Mesenchymal stem cell (in vitro differentiated cells and primary cell): ENCODE measurements around the gene NFIL3.
"Not testable (repeated sequence)": the region's sequence is repeated elsewhere in the genome, so short reads cannot be mapped to it uniquely, and the experiment has no call there.

Experiments
- DNase-seq: peaks from one replicate; pipeline ENCODE4 v3.0.0-alpha.2; 2013
- H2AFZ ChIP-seq: one replicate; pipeline ENCODE4 v1.6.1; 2013; ENCODE audit warnings: low read depth, mild to moderate bottlenecking, control low read depth, inconsistent platforms, low read length, moderate library complexity
- H2AK5ac ChIP-seq: 2 replicates; pipeline ENCODE4 v1.6.1; 2013; ENCODE audit warnings: low read length, moderate library complexity, mild to moderate bottlenecking, inconsistent platforms; ENCODE audit not compliant: severe bottlenecking
- H2BK120ac ChIP-seq: one replicate; pipeline ENCODE4 v1.6.1; 2013; ENCODE audit warnings: low read depth, mild to moderate bottlenecking, inconsistent platforms, low read length, moderate library complexity
- H2BK12ac ChIP-seq, 2 experiments: one replicate each; pipeline ENCODE4 v1.6.1; 2013; ENCODE audit warnings: inconsistent platforms in 2 of 2, low read length in 2 of 2, mild to moderate bottlenecking in 2 of 2, moderate library complexity in 2 of 2, control low read depth in 1 of 2
- H2BK15ac ChIP-seq: one replicate; pipeline ENCODE4 v1.6.1; 2013; ENCODE audit warnings: mild to moderate bottlenecking, low read depth, inconsistent platforms; ENCODE audit not compliant: poor library complexity, severe bottlenecking
- H2BK5ac ChIP-seq: 2 replicates; pipeline ENCODE4 v1.6.1; 2013; ENCODE audit warnings: low read depth, mild to moderate bottlenecking, low read length, control low read depth, inconsistent platforms; ENCODE audit not compliant: poor library complexity, severe bottlenecking
- H3K14ac ChIP-seq, 2 experiments: one replicate each; pipeline ENCODE4 v1.6.1; 2013; ENCODE audit warnings: inconsistent platforms in 2 of 2, low read length in 2 of 2, control low read depth in 1 of 2, mild to moderate bottlenecking in 1 of 2, moderate library complexity in 1 of 2
- H3K18ac ChIP-seq, 2 experiments: one replicate each; pipeline ENCODE4 v1.6.1; 2013; ENCODE audit warnings: inconsistent platforms in 2 of 2, low read length in 2 of 2, control low read depth in 1 of 2, low read depth in 1 of 2, mild to moderate bottlenecking in 1 of 2
- H3K23ac ChIP-seq, 2 experiments: one replicate each; pipeline ENCODE4 v1.6.1; 2013; ENCODE audit warnings: inconsistent platforms in 2 of 2, low read length in 2 of 2, mild to moderate bottlenecking in 2 of 2, moderate library complexity in 2 of 2, control low read depth in 1 of 2
- H3K27ac ChIP-seq: 2 replicates; pipeline ENCODE4 v1.5.1; 2013; ENCODE audit warnings: mild to moderate bottlenecking, moderate library complexity, low read length, control low read depth, inconsistent platforms; ENCODE audit not compliant: poor library complexity, severe bottlenecking
- H3K27me3 ChIP-seq, 2 experiments: 2 replicates each; pipeline versions ENCODE4 v1.6.1 to v1.7.0; 2013; ENCODE audit warnings: low read length in 2 of 2, mild to moderate bottlenecking in 2 of 2, moderate library complexity in 2 of 2, control low read depth in 1 of 2, inconsistent platforms in 1 of 2; ENCODE audit not compliant: control insufficient read depth in 1 of 2, insufficient read depth in 1 of 2
- H3K36me3 ChIP-seq, 2 experiments: 2 replicates each; pipeline versions ENCODE4 v1.6.1 to v1.7.0; 2013; ENCODE audit warnings: low read length in 2 of 2, control low read depth in 1 of 2, inconsistent platforms in 1 of 2, low read depth in 1 of 2, mild to moderate bottlenecking in 1 of 2; ENCODE audit not compliant: insufficient read depth in 2 of 2, control insufficient read depth in 1 of 2
- H3K4ac ChIP-seq, 2 experiments: one replicate each; pipeline ENCODE4 v1.6.1; 2013; ENCODE audit warnings: inconsistent platforms in 2 of 2, low read length in 2 of 2, mild to moderate bottlenecking in 2 of 2, moderate library complexity in 2 of 2, control low read depth in 1 of 2, low read depth in 1 of 2
- H3K4me1 ChIP-seq: 2 replicates; pipeline ENCODE4 v1.6.1; 2013; ENCODE audit warnings: low read depth, low read length, control low read depth; ENCODE audit not compliant: control insufficient read depth, insufficient read depth
- H3K4me2 ChIP-seq: 2 replicates; pipeline ENCODE4 v1.6.1; 2013; ENCODE audit warnings: low read length, mild to moderate bottlenecking, inconsistent platforms; ENCODE audit not compliant: poor library complexity, severe bottlenecking
- H3K4me3 ChIP-seq, 2 experiments: 2 replicates each; pipeline versions ENCODE4 v1.5.1 to v1.7.0; 2013; ENCODE audit warnings: low read length in 2 of 2, mild to moderate bottlenecking in 2 of 2, control low read depth in 1 of 2, low read depth in 1 of 2; ENCODE audit not compliant: insufficient read depth in 1 of 2
- H3K79me1 ChIP-seq: replicated peaks from 2 replicates; pipeline ENCODE4 v1.6.1; 2013; ENCODE audit warnings: mild to moderate bottlenecking, control low read depth, low read length, inconsistent platforms; ENCODE audit not compliant: poor library complexity, severe bottlenecking
- H3K9ac ChIP-seq: 2 replicates; pipeline ENCODE4 v1.7.0; 2013; ENCODE audit warnings: mild to moderate bottlenecking, low read length, moderate library complexity
- H3K9me3 ChIP-seq: 2 replicates; pipeline ENCODE4 v1.7.0; 2013; ENCODE audit warnings: mild to moderate bottlenecking, low read length; ENCODE audit not compliant: control insufficient read depth
- H4K8ac ChIP-seq: one replicate; pipeline ENCODE4 v1.6.1; 2013; ENCODE audit warnings: inconsistent platforms, mild to moderate bottlenecking, low read length, moderate library complexity
- H4K91ac ChIP-seq: one replicate; pipeline ENCODE4 v1.6.1; 2013; ENCODE audit warnings: mild to moderate bottlenecking, low read length, inconsistent platforms
- WGBS: methylation state at CpG from one replicate; pipeline ENCODE4 v1.1.7; 2013; ENCODE audit warnings: mixed read lengths; 5-methylcytosine and 5-hydroxymethylcytosine counted together

The NFIL3 gene

DNA sequence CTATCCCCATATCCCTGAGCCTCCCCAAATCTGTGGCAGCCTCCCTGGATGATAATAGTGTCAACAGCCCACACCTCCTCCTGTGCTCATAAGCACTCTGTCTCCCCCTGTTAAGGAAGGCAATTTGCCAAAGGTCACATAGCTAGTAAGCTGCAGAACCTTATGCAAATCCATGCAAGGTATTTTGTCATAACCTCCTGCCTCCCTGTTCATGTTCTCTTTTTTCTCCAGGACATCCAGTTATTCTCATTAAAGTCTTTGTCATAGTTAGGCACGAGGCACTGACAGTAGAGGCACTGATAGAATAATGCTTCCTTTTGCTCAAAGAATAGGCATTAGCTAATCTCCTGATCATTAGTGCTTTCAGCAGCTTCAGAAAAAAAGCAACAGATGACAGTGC is 51.7 kb downstream of the NFIL3 start:
- Histone ChIP-seq H3K27me3 (no peaks in the 10 kb centered on the region), H2BK15ac (no peak overlapping the region), H3K79me1 (no peaks in the 10 kb centered on the region), H3K9me3 (no peaks in the 10 kb centered on the region), H2AK5ac (no peak overlapping the region), H3K4me1 (no peaks in the 10 kb centered on the region), H4K91ac (no peak overlapping the region), H3K9ac (no peak overlapping the region), H3K23ac (no peak overlapping the region), H2BK5ac (no peak overlapping the region), H3K4me2 (no peak overlapping the region), H3K27ac (no peak overlapping the region), H3K14ac (no peak overlapping the region), H3K36me3 (no peaks in the 10 kb centered on the region), H2BK120ac (no peak overlapping the region), H4K8ac (no peak overlapping the region), H3K4me3 (no peak overlapping the region), H2BK12ac (no peak overlapping the region), H3K18ac (no peak overlapping the region), H2AFZ (no peak overlapping the region), H3K4ac (no peak overlapping the region)
- no peak for DNase-seq
- 100% methylated on average over 1 of the region's 1 CpG for WGBS

DNA sequence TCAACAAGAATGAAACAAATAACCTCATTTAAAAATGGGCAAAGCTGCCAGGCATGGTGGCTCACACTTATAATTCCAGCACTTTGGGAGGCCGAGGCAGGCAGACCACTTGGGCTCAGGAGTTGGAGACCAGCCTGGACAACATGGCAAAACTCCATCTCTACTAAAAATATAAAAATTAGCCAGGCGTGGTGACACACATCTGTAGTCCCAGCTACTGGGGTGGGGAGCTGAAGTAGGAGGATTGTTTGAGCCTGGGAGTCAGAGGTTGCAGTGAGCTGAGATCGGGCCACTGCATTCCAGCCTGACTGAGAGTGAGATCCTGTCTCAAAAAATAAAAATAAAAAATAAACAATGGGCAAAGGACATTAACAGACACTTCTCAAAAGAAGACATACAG is 53.6 kb downstream of the NFIL3 start:
- H4K8ac ChIP-seq, H3K4me2 ChIP-seq, H2AK5ac ChIP-seq, H3K27ac ChIP-seq, H3K9ac ChIP-seq, H3K9me3 ChIP-seq, H3K23ac ChIP-seq, H2BK15ac ChIP-seq, H2BK5ac ChIP-seq, H3K4me3 ChIP-seq, H3K18ac ChIP-seq, H3K14ac ChIP-seq, H4K91ac ChIP-seq, H3K4ac ChIP-seq, H2BK12ac ChIP-seq, H3K4me1 ChIP-seq, H2BK120ac ChIP-seq, H3K27me3 ChIP-seq, H3K79me1 ChIP-seq, DNase-seq, H3K36me3 ChIP-seq, H2AFZ ChIP-seq: not testable (repeated sequence)
- 95% methylated on average over 2 of the region's 3 CpGs for WGBS

DNA sequence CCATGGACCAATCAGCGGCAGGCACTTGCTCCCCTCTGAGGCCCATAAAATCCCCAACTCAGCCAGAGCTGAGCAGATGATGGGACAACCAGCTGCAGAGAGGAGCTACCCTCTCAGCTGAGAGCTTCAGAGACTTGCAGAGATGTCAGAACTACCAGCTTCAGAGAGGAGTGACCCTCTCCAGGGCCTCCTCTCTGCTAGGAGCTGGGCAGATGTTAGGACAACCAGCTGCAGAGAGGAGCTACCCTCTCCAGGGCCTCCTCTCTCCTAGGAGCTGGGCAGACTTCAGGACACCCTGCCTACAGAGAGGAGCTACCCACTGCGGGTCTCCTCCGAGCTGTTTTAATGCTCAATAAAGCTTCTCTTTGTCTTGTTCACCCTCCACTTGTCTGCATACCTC is 58.9 kb downstream of the NFIL3 start:
- Histone ChIP-seq H3K14ac (no peak overlapping the region), H4K91ac (no peak overlapping the region), H2BK12ac (no peak overlapping the region), H3K27me3 (no peaks in the 10 kb centered on the region), H3K4me2 (no peak overlapping the region), H3K36me3 (no peaks in the 10 kb centered on the region), H2AK5ac (no peak overlapping the region), H2BK120ac (no peak overlapping the region), H3K23ac (no peak overlapping the region), H2BK5ac (no peak overlapping the region), H3K27ac (no peak overlapping the region), H2BK15ac (no peak overlapping the region), H4K8ac (no peak overlapping the region), H3K9ac (no peak overlapping the region), H3K4me1 (peaks cover 2% of the 10 kb centered on the region), H3K4ac (no peak overlapping the region), H2AFZ (no peak overlapping the region), H3K4me3 (no peak overlapping the region), H3K18ac (no peak overlapping the region), H3K9me3 (no peaks in the 10 kb centered on the region), H3K79me1 (peaks cover 8% of the 10 kb centered on the region)
- no peak for DNase-seq
- WGBS, result 98% methylated on average over 3 of the region's 3 CpGs

DNA sequence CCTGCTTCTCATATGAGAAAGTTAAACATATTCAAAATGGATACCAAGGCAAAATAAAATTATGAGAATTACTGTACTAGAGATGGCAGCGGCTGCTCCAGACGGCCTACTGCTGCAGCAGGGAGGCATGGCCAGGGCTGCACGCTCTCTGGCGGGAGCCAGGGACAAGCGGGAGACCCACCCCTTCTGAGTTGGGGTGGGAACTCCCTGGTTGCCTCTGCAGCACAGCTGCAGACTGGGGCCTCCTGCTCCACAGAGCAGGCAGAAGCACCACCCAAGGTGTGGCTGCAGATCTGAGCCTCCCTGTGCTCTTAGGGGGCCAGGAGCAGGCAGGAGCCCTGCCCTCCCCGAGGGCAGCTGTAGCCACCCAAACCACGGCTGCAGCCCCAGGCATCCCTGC is 59.6 kb downstream of the NFIL3 start:
- no peak overlapping the region for H4K91ac ChIP-seq
- no peak overlapping the region for H2AFZ ChIP-seq
- H2BK12ac ChIP-seq, result no peak overlapping the region
- no peak overlapping the region for H3K9ac ChIP-seq
- H3K4me1 ChIP-seq, result peaks cover 2% of the 10 kb centered on the region
- no peak overlapping the region for H4K8ac ChIP-seq
- no peak overlapping the region for H3K4me2 ChIP-seq
- no peaks in the 10 kb centered on the region for H3K27me3 ChIP-seq
- WGBS, result 91% methylated on average over 7 of the region's 7 CpGs
- H3K79me1 ChIP-seq, result peaks cover 11% of the 10 kb centered on the region
- no peak overlapping the region for H2BK15ac ChIP-seq
- H3K9me3 ChIP-seq, result no peaks in the 10 kb centered on the region
- H3K23ac ChIP-seq, result no peak overlapping the region
- peaks cover 0 to 6% of the 10 kb centered on the region in 2 experiments for H3K36me3 ChIP-seq
- no peak overlapping the region for H3K14ac ChIP-seq
- H3K4ac ChIP-seq, result no peak overlapping the region
- DNase-seq, result no peak
- no peak overlapping the region for H2BK5ac ChIP-seq
- H3K18ac ChIP-seq, result no peak overlapping the region
- H2BK120ac ChIP-seq, result no peak overlapping the region
- H3K4me3 ChIP-seq, result no peak overlapping the region
- no peak overlapping the region for H3K27ac ChIP-seq
- H2AK5ac ChIP-seq, result no peak overlapping the region
